Measurements from ENCODE around the gene NNAT. TPM values are rescaled to one million over a fixed set of nuclear protein-coding genes. Genes with fewer than 3 reads are reported as not detected.

NNAT gene
- total RNA-seq, 4 donors from 2014 or later = 1.5 to 10.5 TPM; not detected in 2

DNA sequence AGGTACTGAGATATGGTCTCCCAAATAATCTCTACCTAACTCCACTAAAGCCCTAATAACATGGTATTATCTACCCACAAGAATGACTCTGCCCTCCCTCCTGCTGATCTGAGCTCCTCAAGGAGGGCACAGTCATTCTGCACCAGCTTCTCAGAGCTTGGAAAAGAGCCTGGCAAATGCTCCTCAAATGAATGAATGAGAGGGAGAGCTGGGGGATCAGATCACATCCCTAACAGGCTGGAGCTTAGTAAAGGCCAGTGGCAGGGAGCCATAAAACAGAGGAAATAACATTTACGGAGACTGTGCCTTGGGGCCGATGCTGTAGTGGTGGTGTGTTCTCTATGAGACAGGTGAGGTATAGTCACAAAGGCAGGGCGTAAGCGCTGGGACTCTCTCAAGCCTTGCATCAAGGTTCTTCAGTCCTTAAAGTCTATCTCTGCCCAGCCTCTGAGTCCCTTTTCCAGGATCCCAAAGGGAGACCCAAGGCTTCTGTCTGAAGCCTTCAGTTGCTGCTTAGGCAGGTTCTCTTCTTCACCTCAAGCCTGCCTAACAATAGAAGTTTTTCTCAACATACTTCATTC is 7.2 kb upstream of the NNAT start:
- no peak for TF ChIP-seq POLR2A (IDR thresholded peaks at IDR 0.05)
- TF ChIP-seq, protein P1, sequence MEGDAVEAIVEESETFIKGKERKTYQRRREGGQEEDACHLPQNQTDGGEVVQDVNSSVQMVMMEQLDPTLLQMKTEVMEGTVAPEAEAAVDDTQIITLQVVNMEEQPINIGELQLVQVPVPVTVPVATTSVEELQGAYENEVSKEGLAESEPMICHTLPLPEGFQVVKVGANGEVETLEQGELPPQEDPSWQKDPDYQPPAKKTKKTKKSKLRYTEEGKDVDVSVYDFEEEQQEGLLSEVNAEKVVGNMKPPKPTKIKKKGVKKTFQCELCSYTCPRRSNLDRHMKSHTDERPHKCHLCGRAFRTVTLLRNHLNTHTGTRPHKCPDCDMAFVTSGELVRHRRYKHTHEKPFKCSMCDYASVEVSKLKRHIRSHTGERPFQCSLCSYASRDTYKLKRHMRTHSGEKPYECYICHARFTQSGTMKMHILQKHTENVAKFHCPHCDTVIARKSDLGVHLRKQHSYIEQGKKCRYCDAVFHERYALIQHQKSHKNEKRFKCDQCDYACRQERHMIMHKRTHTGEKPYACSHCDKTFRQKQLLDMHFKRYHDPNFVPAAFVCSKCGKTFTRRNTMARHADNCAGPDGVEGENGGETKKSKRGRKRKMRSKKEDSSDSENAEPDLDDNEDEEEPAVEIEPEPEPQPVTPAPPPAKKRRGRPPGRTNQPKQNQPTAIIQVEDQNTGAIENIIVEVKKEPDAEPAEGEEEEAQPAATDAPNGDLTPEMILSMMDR (IDR thresholded peaks at IDR 0.05) = no peak
- no peak overlapping the region for H3K4me3 ChIP-seq
- H3K27ac ChIP-seq = no peak overlapping the region
- no peak for DNase-seq
- no peaks in the 10 kb centered on the region for H3K27me3 ChIP-seq
- intact Hi-C loops (cut with DNase I; ENCODE audit: low total_unique reads) = no loop called here
- H3K4me1 ChIP-seq = no peaks in the 10 kb centered on the region
- no peaks in the 10 kb centered on the region for H3K36me3 ChIP-seq
- no peaks in the 10 kb centered on the region for H3K9me3 ChIP-seq

DNA sequence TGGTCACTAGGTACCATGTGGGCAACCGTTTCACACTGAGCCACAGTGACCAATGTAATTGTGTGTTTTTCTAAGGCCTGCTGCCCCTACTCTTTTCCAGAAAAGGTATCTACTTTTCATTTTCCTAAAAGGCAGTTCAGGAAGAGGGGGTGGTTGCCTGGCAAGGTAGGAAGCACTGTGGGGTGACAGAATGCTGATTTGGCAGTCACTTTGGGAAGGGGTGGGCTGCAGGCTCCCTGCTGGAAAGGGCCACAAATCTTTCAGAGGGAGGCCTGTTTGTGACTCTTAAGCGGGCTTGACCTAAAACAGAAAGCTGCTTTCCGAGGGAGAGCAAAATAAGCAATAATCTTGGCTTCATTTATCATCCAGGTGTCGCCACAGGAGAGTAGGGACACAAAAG is 5.2 kb upstream of the NNAT start:
- Histone ChIP-seq H3K36me3 (no peaks in the 10 kb centered on the region), H3K4me3 (no peak overlapping the region), H3K27ac (no peak overlapping the region), H3K4me1 (no peaks in the 10 kb centered on the region), H3K27me3 (no peaks in the 10 kb centered on the region), H3K9me3 (no peaks in the 10 kb centered on the region)
- DNase-seq = no peak
- intact Hi-C loops (cut with DNase I; ENCODE audit: low total_unique reads) = no loop called here
- no peak for TF ChIP-seq POLR2A (IDR thresholded peaks at IDR 0.05)
- TF ChIP-seq, protein P1 (IDR thresholded peaks at IDR 0.05) = no peak

DNA sequence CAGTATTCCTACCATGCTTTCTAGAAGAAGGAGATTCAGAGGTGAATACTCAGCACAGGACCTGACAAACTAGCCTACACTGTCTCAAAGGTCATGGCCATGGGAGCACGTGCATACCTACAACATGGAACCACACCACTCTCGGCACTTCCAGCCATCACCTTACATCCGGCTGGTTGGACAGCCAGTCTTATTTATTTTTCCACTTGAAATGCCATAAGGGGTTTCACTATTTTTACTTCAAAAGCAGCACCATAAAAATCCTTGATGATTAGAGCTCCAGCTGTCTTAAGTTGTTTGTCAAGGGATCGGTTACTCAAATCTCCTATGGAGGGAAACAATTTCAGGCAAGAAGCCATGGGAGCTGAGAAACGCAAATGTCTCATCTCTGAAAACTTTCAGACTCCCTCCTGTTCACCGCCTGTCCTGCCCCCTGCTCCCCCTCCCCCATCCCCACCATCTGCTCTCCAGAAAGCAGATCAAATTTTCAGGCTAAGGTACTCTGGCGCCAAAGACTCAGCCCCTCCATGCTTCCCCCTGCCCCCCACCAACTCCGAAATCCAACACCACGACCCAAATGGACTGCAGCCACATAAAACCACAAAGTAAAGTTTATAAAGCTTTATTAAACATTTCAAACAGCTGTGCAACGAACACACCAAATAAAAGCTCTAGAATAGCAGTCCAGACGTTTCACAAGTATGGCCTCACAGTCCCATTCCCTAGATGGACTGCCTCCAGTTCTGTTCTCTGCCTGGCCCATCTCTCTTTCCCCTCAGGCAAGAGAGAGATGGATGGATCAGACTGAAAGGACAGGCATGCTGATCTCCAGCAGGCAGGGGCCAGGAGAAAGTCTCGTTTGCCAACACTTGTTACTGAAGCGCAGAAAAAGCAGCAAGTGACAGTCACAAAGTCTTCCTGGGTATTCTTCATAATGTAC is 4.0 kb upstream of the NNAT start:
- no peak overlapping the region for H3K27ac ChIP-seq
- H3K36me3 ChIP-seq = no peaks in the 10 kb centered on the region
- no peaks in the 10 kb centered on the region for H3K4me1 ChIP-seq
- intact Hi-C loops (cut with DNase I; ENCODE audit: low total_unique reads) = no loop called here
- no peak for DNase-seq
- TF ChIP-seq, protein P1 (IDR thresholded peaks at IDR 0.05) = no peak
- TF ChIP-seq POLR2A (IDR thresholded peaks at IDR 0.05) = no peak
- H3K27me3 ChIP-seq = no peaks in the 10 kb centered on the region
- no peaks in the 10 kb centered on the region for H3K9me3 ChIP-seq
- no peak overlapping the region for H3K4me3 ChIP-seq

DNA sequence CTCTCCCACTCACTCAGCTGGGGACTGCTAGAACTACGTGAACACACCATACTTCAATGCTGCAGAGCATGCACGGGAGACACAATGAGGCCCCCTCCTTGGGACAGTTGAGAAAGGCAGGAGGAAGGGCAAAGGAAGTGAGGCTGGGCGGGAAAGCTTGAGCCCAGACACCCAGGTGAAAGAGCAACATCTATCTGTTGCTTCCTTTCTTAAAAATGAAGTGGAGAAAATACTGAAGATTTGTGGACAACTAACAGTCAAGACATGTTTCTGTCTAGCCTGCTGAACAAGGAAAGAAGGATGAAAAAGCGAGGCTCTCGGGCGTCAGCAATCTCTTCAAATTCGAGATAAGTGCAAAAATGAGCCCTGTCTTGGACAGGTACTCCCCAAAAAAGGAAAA is 3.0 kb upstream of the NNAT start:
- Histone ChIP-seq H3K9me3 (no peaks in the 10 kb centered on the region), H3K27ac (no peak overlapping the region), H3K27me3 (no peaks in the 10 kb centered on the region), H3K4me3 (no peak overlapping the region), H3K4me1 (no peaks in the 10 kb centered on the region), H3K36me3 (no peaks in the 10 kb centered on the region)
- intact Hi-C loops (cut with DNase I; ENCODE audit: low total_unique reads) = no loop called here
- TF ChIP-seq POLR2A (IDR thresholded peaks at IDR 0.05) = no peak
- TF ChIP-seq, protein P1 (IDR thresholded peaks at IDR 0.05) = no peak
- no peak for DNase-seq

All from uterus (tissue), 4 donors.